Uterus (tissue), 4 donors: Measurements from ENCODE around the gene COPB2. TPM values are rescaled to one million over a fixed set of nuclear protein-coding genes. Genes with fewer than 3 reads are reported as not detected.

Source experiments
- DNase-seq, 2 donors: peaks; one replicate each; pipeline ENCODE4 v3.0.0-alpha.2; 2019 to 2020
- H3K27ac ChIP-seq, 2 donors: fragments of 200-600 bp; sonication (generic); 1 replicate in 1 of 2; 2 replicates in 1 of 2; pipeline ENCODE4 v1.5.1; 2016 to 2018
- H3K27me3 ChIP-seq, 2 donors: fragments of 200-600 bp; sonication (generic); one replicate each; pipeline ENCODE4 v1.5.1; 2018 to 2019; ENCODE audit warnings: control low read depth in 1 of 2
- H3K36me3 ChIP-seq, 2 donors: fragments of 200-600 bp; sonication (generic); one replicate each; pipeline ENCODE4 v1.5.1; 2019; ENCODE audit warnings: control low read depth in 1 of 2
- H3K4me1 ChIP-seq, 2 donors: fragments of 200-600 bp; sonication (generic); one replicate each; pipeline ENCODE4 v1.5.1; 2018 to 2019; ENCODE audit warnings: control low read depth in 1 of 2
- H3K4me3 ChIP-seq, 2 donors: fragments of 200-600 bp; sonication (generic); 1 replicate in 1 of 2; 2 replicates in 1 of 2; pipeline ENCODE4 v1.5.1; 2018 to 2019; ENCODE audit warnings: mild to moderate bottlenecking in 1 of 2
- H3K9me3 ChIP-seq, 2 donors: fragments of 200-600 bp; sonication (generic); one replicate each; pipeline ENCODE4 v1.5.1; 2019; ENCODE audit warnings: control low read depth in 1 of 2
- POLR2A ChIP-seq, 2 donors: fragments of 450-650 bp; IDR thresholded peaks; one replicate each; pipeline ENCODE4 v1.6.1; 2016; ENCODE audit warnings: antibody characterized with exemption in 2 of 2, mild to moderate bottlenecking in 1 of 2, moderate library complexity in 1 of 2
- intact Hi-C: fragments of 100-400 bp; cut with DNase I; formaldehyde crosslinking; loops from one replicate; pipeline ENCODE4 v1.15.1; 2023; ENCODE audit warnings: low total_unique reads
- total RNA-seq, 4 donors: library from RNA; depleted of rRNA in 3 of 4; stranded (reverse); fragments of >200 nt in 3 of 4; gene quantifications; one replicate each; pipeline versions ENCODE4 v1.1.0 to v1.2.4, GENCODE V29; 2014 to 2023
- TF ChIP-seq, protein P1 (sequence below), 4 experiments: fragments of 200-600 bp in 2 of 4; fragments of 450-650 bp in 2 of 4; sonication (generic) in 2 of 4; IDR thresholded peaks; one replicate each; pipeline ENCODE4 v1.5.1; 2016 to 2019; ENCODE audit warnings: antibody characterized with exemption in 4 of 4, mild to moderate bottlenecking in 2 of 4, moderate library complexity in 1 of 4
- donor health status: DM: yes; HTN: yes; CAD: no.

COPB2 gene
- total RNA-seq, 4 donors from 2014 or later: 50.3 to 204 (median 86.5) TPM

DNA sequence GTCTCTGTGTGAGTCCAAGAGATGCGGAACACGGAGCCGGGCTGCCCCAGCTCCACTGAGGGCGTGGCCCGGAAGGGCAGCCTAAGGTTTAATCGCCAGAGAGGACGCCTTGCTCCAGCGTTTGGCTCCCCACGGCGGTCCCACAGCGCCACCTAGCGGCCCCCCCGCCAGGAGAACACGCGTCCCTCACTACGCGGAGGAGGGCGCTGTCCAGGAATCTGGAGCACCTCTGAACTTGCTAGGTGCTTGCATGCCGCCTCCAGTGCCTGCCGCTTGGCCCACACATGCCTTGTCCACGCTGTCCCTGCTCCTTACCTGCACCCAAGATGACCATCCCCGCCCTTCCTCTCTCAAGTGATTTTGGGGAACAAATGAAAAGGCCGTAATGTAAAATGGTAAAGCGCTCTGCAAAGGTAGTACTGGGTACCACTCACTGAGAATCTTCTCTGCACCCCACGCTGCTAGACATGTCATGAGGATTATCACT lies 60.0 kb downstream of the COPB2 start:
- no peak overlapping the region for H3K4me3 ChIP-seq
- no peaks in the 10 kb centered on the region for H3K36me3 ChIP-seq
- no peaks in the 10 kb centered on the region for H3K9me3 ChIP-seq
- peak; percentile 79 to 80 for DNase-seq
- intact Hi-C loops: loop anchor here (10.0 kb wide), 2 partner anchors 225 to 385 kb away; partner anchors contain the start of genes FOXL2 and FOXL2NB
- H3K27me3 ChIP-seq: no peaks in the 10 kb centered on the region
- no peak overlapping the region for H3K27ac ChIP-seq
- TF ChIP-seq, protein P1, sequence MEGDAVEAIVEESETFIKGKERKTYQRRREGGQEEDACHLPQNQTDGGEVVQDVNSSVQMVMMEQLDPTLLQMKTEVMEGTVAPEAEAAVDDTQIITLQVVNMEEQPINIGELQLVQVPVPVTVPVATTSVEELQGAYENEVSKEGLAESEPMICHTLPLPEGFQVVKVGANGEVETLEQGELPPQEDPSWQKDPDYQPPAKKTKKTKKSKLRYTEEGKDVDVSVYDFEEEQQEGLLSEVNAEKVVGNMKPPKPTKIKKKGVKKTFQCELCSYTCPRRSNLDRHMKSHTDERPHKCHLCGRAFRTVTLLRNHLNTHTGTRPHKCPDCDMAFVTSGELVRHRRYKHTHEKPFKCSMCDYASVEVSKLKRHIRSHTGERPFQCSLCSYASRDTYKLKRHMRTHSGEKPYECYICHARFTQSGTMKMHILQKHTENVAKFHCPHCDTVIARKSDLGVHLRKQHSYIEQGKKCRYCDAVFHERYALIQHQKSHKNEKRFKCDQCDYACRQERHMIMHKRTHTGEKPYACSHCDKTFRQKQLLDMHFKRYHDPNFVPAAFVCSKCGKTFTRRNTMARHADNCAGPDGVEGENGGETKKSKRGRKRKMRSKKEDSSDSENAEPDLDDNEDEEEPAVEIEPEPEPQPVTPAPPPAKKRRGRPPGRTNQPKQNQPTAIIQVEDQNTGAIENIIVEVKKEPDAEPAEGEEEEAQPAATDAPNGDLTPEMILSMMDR (IDR thresholded peaks at IDR 0.05): peak; percentile 96 to 100 (median 100)
- no peak for TF ChIP-seq POLR2A (IDR thresholded peaks at IDR 0.05)
- no peaks in the 10 kb centered on the region for H3K4me1 ChIP-seq

DNA sequence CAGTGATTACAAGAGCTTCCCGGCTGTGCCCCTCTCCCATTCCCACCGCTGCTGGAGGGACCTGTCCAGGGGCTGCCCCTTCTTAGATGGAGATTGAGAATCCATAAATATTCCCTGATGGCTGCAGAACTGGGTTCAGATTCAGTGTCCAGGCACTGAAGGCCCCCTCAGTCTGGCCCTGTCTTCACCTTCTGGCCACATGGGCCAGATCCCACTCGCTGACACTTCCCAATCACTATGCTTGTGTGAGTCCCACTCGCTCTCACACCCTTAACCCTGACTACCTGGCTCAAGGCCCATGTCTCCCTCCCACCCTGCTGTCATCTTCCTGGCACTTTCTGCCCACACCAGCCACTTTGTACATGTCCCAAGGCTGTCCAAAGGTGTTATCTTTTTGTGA lies 61.1 kb downstream of the COPB2 start:
- intact Hi-C loops: loop anchor here (10.0 kb wide), 2 partner anchors 224 to 384 kb away; partner anchors contain the start of genes FOXL2 and FOXL2NB
- H3K27me3 ChIP-seq: no peaks in the 10 kb centered on the region
- no peaks in the 10 kb centered on the region for H3K9me3 ChIP-seq
- H3K36me3 ChIP-seq: no peaks in the 10 kb centered on the region
- TF ChIP-seq, protein P1 (IDR thresholded peaks at IDR 0.05): no peak
- no peak for TF ChIP-seq POLR2A (IDR thresholded peaks at IDR 0.05)
- H3K4me1 ChIP-seq: no peaks in the 10 kb centered on the region
- H3K4me3 ChIP-seq: no peak overlapping the region
- DNase-seq: no peak
- H3K27ac ChIP-seq: no peak overlapping the region

DNA sequence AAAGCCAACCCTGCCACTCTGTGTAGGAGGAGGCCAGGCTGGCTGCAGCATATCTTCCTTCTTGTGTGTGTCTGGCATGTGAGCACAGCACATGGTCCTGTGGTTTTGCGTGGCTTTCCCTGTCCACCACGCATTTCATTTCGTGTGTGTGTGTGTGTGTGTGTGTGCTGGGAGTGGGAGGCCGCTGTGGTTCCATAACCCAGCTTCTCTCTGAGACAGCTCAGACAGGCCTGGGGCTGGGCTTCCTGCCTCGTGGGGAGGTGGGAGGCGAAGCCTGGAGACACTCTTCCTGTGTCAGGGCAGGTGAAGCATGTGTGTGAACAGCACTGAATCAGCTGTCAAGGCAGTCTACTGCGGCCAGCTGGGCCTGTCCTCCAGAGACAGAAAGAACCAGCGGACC lies 61.6 kb downstream of the COPB2 start:
- no peak overlapping the region for H3K4me3 ChIP-seq

DNA sequence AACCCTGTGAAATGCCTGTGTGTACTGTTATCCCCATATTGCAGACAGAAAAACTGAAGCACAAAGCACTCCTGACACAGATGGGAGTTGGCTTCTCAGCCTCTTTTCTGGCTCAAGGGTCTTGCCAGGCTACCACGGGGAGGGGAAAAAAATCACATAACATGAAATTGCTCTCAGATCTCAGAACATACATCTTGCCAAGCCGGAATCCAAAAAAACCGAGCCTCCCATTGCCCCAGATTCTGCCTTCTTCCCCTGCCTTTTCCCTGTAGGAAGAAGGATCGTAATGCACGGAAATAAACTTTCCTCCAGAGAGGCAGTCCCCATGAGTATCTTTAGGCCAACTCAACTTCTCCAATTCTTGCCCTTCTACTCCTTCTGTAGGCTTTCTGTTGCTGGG lies 62.2 kb downstream of the COPB2 start:
- Histone ChIP-seq H3K36me3 (no peaks in the 10 kb centered on the region), H3K9me3 (no peaks in the 10 kb centered on the region), H3K27ac (no peak overlapping the region), H3K27me3 (no peaks in the 10 kb centered on the region), H3K4me3 (no peak overlapping the region), H3K4me1 (no peaks in the 10 kb centered on the region)
- TF ChIP-seq POLR2A (IDR thresholded peaks at IDR 0.05): no peak
- TF ChIP-seq, protein P1 (IDR thresholded peaks at IDR 0.05): no peak
- no peak for DNase-seq
- intact Hi-C loops: loop anchor here (10.0 kb wide), 2 partner anchors 222 to 382 kb away; partner anchors contain the start of genes FOXL2 and FOXL2NB

More for the DNA sequence above, 61.6 kb downstream of the COPB2 start:
- no peaks in the 10 kb centered on the region for H3K36me3 ChIP-seq
- intact Hi-C loops: loop anchor here (10.0 kb wide), 2 partner anchors 223 to 383 kb away; partner anchors contain the start of genes FOXL2 and FOXL2NB
- H3K27me3 ChIP-seq: no peaks in the 10 kb centered on the region
- no peak overlapping the region for H3K27ac ChIP-seq
- H3K4me1 ChIP-seq: no peaks in the 10 kb centered on the region
- TF ChIP-seq, protein P1 (IDR thresholded peaks at IDR 0.05): no peak
- no peak for TF ChIP-seq POLR2A (IDR thresholded peaks at IDR 0.05)
- no peak for DNase-seq
- H3K9me3 ChIP-seq: no peaks in the 10 kb centered on the region

DNA sequence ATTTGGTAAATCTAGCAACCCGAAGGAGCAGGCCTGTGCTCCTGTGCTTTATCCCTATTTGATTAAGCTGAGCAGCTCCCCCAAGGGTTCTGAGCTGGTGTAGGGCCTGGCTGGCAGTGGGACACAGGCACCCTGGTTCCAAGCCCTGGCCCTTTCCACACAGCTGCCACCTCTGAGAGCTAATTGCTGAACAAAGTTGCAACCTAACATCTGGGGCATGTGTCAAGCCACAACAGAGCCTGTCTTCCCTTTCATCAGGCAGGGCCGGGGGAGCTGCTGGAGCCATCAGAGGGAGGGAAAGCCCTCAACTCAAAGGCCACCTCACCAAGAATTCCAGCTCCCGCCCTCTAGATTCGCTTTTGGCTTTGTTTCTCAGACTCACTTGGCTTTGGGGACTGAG lies 62.7 kb downstream of the COPB2 start:
- no peak overlapping the region for H3K4me3 ChIP-seq
- H3K36me3 ChIP-seq: no peaks in the 10 kb centered on the region
- DNase-seq: no peak
- no peaks in the 10 kb centered on the region for H3K4me1 ChIP-seq
- H3K9me3 ChIP-seq: no peaks in the 10 kb centered on the region
- intact Hi-C loops: loop anchor here (10.0 kb wide), 2 partner anchors 222 to 382 kb away; partner anchors contain the start of genes FOXL2 and FOXL2NB
- H3K27ac ChIP-seq: no peak overlapping the region
- TF ChIP-seq, protein P1 (IDR thresholded peaks at IDR 0.05): no peak
- H3K27me3 ChIP-seq: no peaks in the 10 kb centered on the region
